HuH-7.5 (cell line): ENCODE data around the gene GALNT3.
A peak's percentile ranks its signal among the peaks of the same experiment; 100 is the strongest.

ENCODE experiments used
- DNase-seq: peaks from one replicate; pipeline ENCODE4 v3.0.0; 2011; ENCODE audit warnings: low spot score

Gene GALNT3

DNA sequence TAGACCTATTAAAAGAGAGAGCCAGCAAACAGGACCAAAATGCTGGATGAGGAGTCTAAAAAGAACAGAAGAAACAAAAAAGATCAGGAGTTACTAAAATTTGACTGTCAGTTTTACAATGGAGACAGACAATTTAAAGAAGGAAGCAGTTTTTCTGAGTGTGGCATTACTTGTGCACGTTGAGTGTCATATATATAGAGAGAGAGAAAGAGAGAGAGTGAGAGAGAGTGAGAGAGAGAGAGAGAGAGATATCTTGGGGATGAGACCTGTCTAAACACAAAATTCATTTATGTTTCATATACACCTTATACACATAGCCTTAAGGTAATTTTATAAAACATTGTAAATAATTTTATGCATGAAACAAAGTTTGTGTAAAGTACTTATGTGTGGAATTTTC lies 2.1 kb upstream of the GALNT3 start:
- no peak for DNase-seq

DNA sequence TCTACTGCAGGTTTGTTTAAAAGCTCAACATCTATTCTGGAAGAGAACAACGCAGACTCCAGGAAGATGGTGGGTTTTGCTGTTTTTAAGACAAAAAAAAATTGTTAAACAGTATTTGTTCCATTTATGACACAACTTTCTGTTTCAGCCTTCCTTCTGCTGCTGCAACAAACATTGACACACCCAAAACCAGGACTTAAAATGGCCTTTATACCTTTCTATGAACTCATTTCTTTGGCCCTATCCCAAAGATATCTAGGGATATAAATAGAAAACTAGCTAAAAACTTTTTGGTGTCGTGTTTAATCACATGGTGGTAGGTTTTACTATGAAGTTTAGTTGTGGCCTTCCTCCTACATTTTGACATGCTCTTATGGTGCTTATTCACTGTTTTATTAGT lies 964 bp upstream of the GALNT3 start:
- no peak for DNase-seq

DNA sequence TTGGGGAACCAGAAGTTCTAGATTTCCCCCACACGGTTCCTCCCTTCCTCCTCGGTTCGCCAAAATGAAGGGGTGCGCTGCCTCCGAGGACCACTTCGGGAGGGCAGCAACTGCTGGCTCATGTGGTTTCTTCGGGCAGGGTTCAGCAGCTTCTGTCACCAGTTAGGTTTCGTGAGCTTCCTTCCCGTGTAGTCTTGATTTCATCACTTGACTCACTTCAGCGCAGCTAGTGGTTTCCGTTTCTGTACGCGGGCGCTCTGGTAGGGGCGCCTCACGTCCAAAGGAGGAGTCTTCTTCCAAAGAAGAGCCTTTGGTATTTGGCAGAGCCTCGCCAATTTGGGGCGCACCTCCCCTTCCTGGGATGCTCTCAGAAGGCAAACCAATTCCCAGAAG lies 485 bp upstream of the GALNT3 start:
- DNase-seq, result peak; percentile 26

DNA sequence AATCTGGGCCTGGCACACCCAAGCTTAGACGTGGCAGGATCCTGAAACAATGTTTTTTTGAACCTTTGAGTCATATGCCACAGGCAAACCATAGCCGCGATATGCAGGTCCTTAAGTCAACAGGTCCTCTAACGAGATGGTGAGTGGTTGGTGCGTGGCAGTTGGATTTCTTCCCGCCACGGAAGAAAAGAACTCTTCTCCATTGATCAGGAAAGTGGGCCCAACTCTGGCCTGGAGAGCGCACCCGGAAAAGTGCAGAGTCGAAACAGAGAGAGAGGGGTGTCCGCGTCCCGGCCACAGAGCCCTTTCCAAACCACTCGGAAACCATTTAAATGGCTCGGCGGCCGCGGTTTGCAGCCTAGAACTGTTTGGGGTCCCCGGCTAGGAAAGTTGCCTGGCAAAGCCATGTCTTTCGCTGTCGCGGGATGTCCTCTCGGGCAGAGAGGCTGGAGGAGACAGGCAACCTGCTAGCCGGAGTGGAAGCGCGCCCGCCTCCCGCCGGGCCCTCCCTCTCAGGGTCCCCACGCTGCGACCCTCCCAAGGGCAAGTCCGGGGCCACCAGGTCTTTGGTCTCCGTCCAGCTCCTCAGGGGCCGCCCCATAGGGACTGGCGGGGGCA lies 777 bp downstream of the GALNT3 start:
- peak; percentile 45 for DNase-seq

- no peak for DNase-seq
These were observed 2.0 kb downstream of the GALNT3 start for GRCh38 chr2:165792104-165792454.

- no peak for DNase-seq
These were observed 2.5 kb downstream of the GALNT3 start for GRCh38 chr2:165791421-165792103.

GRCh38 chr2:165790466-165790865 lies 3.6 kb downstream of the GALNT3 start:
- DNase-seq, result no peak

GRCh38 chr2:165787334-165787733 lies 6.7 kb downstream of the GALNT3 start:
- DNase-seq, result no peak

GRCh38 chr2:165779706-165780105 lies 14.3 kb downstream of the GALNT3 start:
- DNase-seq, result no peak

- no peak for DNase-seq
These were observed 15.2 kb downstream of the GALNT3 start for GRCh38 chr2:165778653-165779451.

GRCh38 chr2:165778187-165778556 lies 15.9 kb downstream of the GALNT3 start:
- no peak for DNase-seq

- DNase-seq, result no peak
These were observed 16.4 kb downstream of the GALNT3 start for GRCh38 chr2:165777522-165778186.

DNA sequence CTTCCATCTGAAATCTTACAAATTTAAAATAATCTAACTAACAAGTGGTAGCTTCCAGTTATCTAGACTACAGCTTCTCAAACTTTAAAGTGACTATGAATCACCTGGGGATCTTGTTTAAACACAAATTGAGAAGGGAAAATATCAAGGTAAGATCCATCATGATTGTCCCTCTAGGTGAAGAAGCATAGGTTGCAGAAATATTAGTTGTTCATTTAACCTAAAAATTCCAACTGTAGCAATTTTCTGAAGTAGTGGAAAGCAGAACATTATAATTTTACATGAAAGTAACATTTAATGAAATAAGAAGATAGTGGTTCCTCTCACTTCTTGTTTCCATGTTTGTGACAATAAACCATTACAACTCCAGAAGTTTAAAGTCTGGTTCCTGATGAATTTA lies 17.3 kb downstream of the GALNT3 start:
- DNase-seq, result no peak

DNA sequence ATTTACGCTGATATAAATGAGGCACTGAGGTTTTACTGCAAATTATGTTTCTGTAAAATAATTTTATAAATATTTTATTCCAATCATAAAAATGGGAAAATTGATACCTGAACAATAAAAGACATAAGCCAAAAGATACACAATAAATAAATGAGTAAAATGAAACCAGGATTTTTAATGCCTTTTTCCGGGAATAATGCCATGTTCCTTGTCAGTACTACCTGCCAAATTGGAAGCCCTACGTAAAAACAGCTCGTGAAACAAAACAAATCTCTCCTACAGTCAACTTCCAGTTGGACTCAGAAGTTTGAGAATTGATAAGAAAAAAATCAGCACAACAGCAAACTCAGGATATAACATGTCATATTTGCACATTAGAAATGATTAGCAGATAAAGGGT lies 18.0 kb downstream of the GALNT3 start:
- no peak for DNase-seq

GRCh38 chr2:165773684-165774083 lies 20.4 kb downstream of the GALNT3 start:
- no peak for DNase-seq

GRCh38 chr2:165772183-165772582 lies 21.9 kb downstream of the GALNT3 start:
- no peak for DNase-seq

DNA sequence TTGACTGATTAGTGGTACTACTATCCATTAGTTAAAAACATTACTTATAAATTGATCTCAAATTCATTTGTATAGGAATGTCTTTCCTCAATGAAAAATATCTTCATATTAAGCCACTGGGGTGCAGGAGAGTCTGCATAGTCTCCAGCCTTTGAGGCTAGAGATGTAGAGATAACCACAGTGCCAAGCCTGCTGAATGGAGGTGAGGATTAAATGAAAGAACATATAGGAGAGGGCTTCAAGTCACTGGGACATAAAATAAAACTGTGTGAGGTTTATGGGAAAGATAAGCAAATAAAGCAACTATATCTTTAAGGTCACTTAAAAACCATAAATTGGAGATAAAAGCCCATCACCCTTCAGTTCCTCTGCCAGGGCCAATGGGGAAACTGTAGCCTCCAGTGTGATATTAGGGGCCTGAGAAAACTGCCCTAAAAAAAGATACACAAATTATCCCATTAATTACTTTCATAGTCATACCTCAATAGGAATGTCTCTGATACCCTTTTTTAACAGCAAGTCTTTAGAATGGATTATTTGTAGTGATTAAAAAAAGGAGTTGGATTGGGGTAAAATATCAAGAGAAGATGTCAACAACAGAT lies 27.6 kb downstream of the GALNT3 start:
- DNase-seq, result no peak

DNA sequence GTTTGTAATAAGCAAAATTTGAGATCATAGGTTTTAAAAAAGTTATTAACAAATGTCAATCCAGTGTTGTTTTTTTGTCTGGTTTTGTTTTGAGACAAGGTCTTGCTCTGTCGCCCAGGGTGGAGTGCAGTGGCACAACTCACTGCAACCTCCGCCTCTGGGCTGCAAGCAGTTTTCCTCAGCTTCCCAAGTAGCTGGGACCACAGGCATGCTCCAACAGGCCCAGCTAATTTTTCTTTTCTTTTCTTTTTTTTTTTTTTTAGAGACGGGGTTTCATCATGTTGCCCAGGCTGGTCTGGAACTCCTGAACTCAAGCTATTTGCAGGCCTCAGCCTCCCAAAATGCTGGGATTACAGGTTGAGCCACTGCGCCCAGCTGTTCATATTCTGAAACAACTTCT lies 31.3 kb downstream of the GALNT3 start:
- no peak for DNase-seq

GRCh38 chr2:165757906-165758675 lies 36.0 kb downstream of the GALNT3 start:
- no peak for DNase-seq

DNA sequence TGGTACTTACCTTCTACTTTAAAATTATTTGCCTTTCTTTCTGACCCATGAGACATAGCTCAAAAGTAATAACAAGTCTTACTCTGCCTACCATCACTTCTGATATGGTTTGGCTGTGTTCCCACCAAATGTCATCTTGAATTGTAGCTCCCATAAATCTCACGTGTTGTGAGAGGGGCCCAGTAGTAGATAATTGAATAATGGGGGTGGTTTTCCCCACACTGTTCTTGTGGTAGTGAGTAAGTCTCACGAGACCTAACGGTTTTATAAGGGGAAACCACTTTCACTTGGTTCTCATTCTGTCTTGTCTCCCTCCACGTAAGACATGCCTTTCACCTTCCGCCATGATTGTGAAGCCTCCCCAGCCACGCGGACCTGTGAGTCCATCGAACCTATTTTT lies 47.5 kb downstream of the GALNT3 start:
- DNase-seq, result no peak

- no peak for DNase-seq
These were observed 48.1 kb downstream of the GALNT3 start for GRCh38 chr2:165745916-165746315.

GRCh38 chr2:165743442-165743841 lies 50.6 kb downstream of the GALNT3 start:
- no peak for DNase-seq
